ENCODE data around the gene ANKRD10. TPM values are rescaled to one million over a fixed set of nuclear protein-coding genes. Genes with fewer than 3 reads are reported as not detected.

Gene ANKRD10
- total RNA-seq (159 TPM), polyA plus RNA-seq (ENCODE audit: insufficient read depth, low read depth, low replicate concordance) (64.9 TPM)
- long read RNA-seq, donor 1, partial matches to known transcripts, result 73 of 82 reads
- long read RNA-seq, donor 1, other reads (novel, unspliced or antisense), result 0 of 82 reads
- long read RNA-seq, donor 2, transcript ANKRD10-201 (6 exons, 2,495 nt), result major isoform, 6 of 92 reads
- long read RNA-seq, donor 2, transcript ANKRD10-211 (2 exons, 704 nt), result major isoform, 6 of 92 reads
- long read RNA-seq, donor 2, partial matches to known transcripts, result 77 of 92 reads
- long read RNA-seq, donor 2, other reads (novel, unspliced or antisense), result 0 of 92 reads
- long read RNA-seq, donor 3, partial matches to known transcripts, result 42 of 53 reads
- long read RNA-seq, donor 3, other reads (novel, unspliced or antisense), result 0 of 53 reads
- long read RNA-seq, donor 4, transcript ANKRD10-211 (2 exons, 704 nt), result major isoform, 5 of 111 reads
- long read RNA-seq, donor 4, partial matches to known transcripts, result 99 of 111 reads
- long read RNA-seq, donor 4, other reads (novel, unspliced or antisense), result 0 of 111 reads
- long read RNA-seq, donor 5, partial matches to known transcripts, result 0 of 1 reads
- long read RNA-seq, donor 5, other reads (novel, unspliced or antisense), result 0 of 1 reads
- long read RNA-seq, donor 6, partial matches to known transcripts, result 7 of 8 reads
- long read RNA-seq, donor 6, other reads (novel, unspliced or antisense), result 0 of 8 reads
- long read RNA-seq, donor 7, transcript ANKRD10-201 (6 exons, 2,495 nt), result major isoform, 30 of 55 reads
- long read RNA-seq, donor 7, partial matches to known transcripts, result 5 of 55 reads
- long read RNA-seq, donor 7, other reads (novel, unspliced or antisense), result 19 of 55 reads
- long read RNA-seq, donor 8, partial matches to known transcripts, result 12 of 19 reads
- long read RNA-seq, donor 8, other reads (novel, unspliced or antisense), result 0 of 19 reads
- long read RNA-seq, donor 9, partial matches to known transcripts, result 0 of 2 reads
- long read RNA-seq, donor 9, other reads (novel, unspliced or antisense), result 0 of 2 reads
- long read RNA-seq, donor 10, transcript ANKRD10-211 (2 exons, 704 nt), result major isoform, 8 of 59 reads
- long read RNA-seq, donor 10, transcript ANKRD10-207 (2 exons, 446 nt), result minor isoform, 5 of 59 reads
- long read RNA-seq, donor 10, partial matches to known transcripts, result 43 of 59 reads
- long read RNA-seq, donor 10, other reads (novel, unspliced or antisense), result 0 of 59 reads

- no peaks in the 10 kb centered on the region for H3K9me3 ChIP-seq (ENCODE audit: control insufficient read depth in 2 of 3, insufficient read depth in 1 of 3, low read length in 3 of 3)
- H3K9ac ChIP-seq (ENCODE audit: low read length in 3 of 3), result peak within 1 kb of the TSS; percentile 72 to 98 (median 74)
- peak within 1 kb of the TSS; percentile 72 to 90 (median 80) for H3K4me3 ChIP-seq (ENCODE audit: low read length in 3 of 3)
- H3K36me3 ChIP-seq (ENCODE audit: control insufficient read depth in 2 of 3, insufficient read depth in 3 of 3, low read length in 3 of 3), result no peaks in the 10 kb centered on the region
- peak within 1 kb of the TSS; percentile 99 for H3K27ac ChIP-seq (ENCODE audit: low read depth in 2 of 2, low read length in 2 of 2)
- no peaks in the 10 kb centered on the region for H3K27me3 ChIP-seq (ENCODE audit: control insufficient read depth, insufficient read depth, low read length)
- DNase-seq, result peak; percentile 99 to 100 (median 100)
- no peak for FAIRE-seq
- intact Hi-C loops (cut with DNase I), result no loop called here
- H3K4me1 ChIP-seq (ENCODE audit: control insufficient read depth in 2 of 3, insufficient read depth in 2 of 3, low read depth in 1 of 3, low read length in 3 of 3), result peaks cover 6 to 13% (median 10%) of the 10 kb centered on the region in 3 donors
- peak; percentile 79 for TF ChIP-seq CTCF (IDR thresholded peaks at IDR 0.05; ENCODE audit: borderline replicate concordance, extremely low read depth, insufficient read depth)
Measured at GRCh38 chr13:110915057-110915873, at the start of gene ANKRD10. TSS of gene ANKRD10 (minus strand) at chr13:110915069. CDS start at chr13:110914934, 135 bp downstream.

- DNase-seq (no peak), FAIRE-seq (no peak)
- Histone ChIP-seq H3K27me3 (ENCODE audit: control insufficient read depth, insufficient read depth, low read length) (no peaks in the 10 kb centered on the region), H3K27ac (ENCODE audit: low read depth in 2 of 2, low read length in 2 of 2) (no peak overlapping the region), H3K9ac (ENCODE audit: low read length in 3 of 3) (no peak overlapping the region), H3K9me3 (ENCODE audit: control insufficient read depth in 2 of 3, insufficient read depth in 1 of 3, low read length in 3 of 3) (peaks cover 0 to 19% (median 4%) of the 10 kb centered on the region in 3 donors), H3K4me3 (ENCODE audit: low read length in 3 of 3) (no peak overlapping the region), H3K4me1 (ENCODE audit: control insufficient read depth in 2 of 3, insufficient read depth in 2 of 3, low read depth in 1 of 3, low read length in 3 of 3) (no peaks in the 10 kb centered on the region), H3K36me3 (ENCODE audit: control insufficient read depth in 2 of 3, insufficient read depth in 3 of 3, low read length in 3 of 3) (no peaks in the 10 kb centered on the region)
- intact Hi-C loops (cut with DNase I), result no loop called here
- no peak for TF ChIP-seq CTCF (IDR thresholded peaks at IDR 0.05; ENCODE audit: borderline replicate concordance, extremely low read depth, insufficient read depth)
Measured at GRCh38 chr13:110964229-110965037, 49.6 kb upstream of the ANKRD10 start.
